ENCODE measurements around the gene P2RY2. TPM values are rescaled to one million over a fixed set of nuclear protein-coding genes. Genes with fewer than 3 reads are reported as not detected.

The P2RY2 gene
- total RNA-seq, 1 donor from 2014 or later: 0.30 TPM

GRCh38 chr11:73182824-73183321, 35.2 kb upstream of the P2RY2 start:
- DNase-seq (ENCODE audit: low read depth) (no peak), FAIRE-seq (no peak)
- Histone ChIP-seq H3K27ac (ENCODE audit: low read depth, low read length) (no peak overlapping the region), H3K4me1 (ENCODE audit: insufficient read depth, low read length) (peaks cover 18% of the 10 kb centered on the region), H3K27me3 (ENCODE audit: insufficient read depth, low read length) (no peaks in the 10 kb centered on the region), H3K9ac (ENCODE audit: low read length) (no peak overlapping the region), H2AFZ (ENCODE audit: low read depth, low read length) (no peak overlapping the region), H3K79me2 (ENCODE audit: insufficient read depth, low read length) (no peaks in the 10 kb centered on the region), H3K4me2 (ENCODE audit: low read length) (no peak overlapping the region), H3K9me3 (ENCODE audit: insufficient read depth, low read depth, low read length) (no peaks in the 10 kb centered on the region), H4K20me1 (ENCODE audit: insufficient read depth, low read length) (no peaks in the 10 kb centered on the region), H3K4me3 (ENCODE audit: insufficient read depth, low read depth, low read length) (no peak overlapping the region), H3K36me3 (ENCODE audit: insufficient read depth, low read length) (no peaks in the 10 kb centered on the region)
- H3K27ac Mint-ChIP-seq (ENCODE audit: unreplicated experiment): no peak overlapping the region
- peaks cover 26% of the 10 kb centered on the region for H3K27me3 Mint-ChIP-seq (ENCODE audit: low read depth, unreplicated experiment)
- H3K4me1 Mint-ChIP-seq (ENCODE audit: low read depth, unreplicated experiment): peaks cover 10% of the 10 kb centered on the region
- H3K36me3 Mint-ChIP-seq (ENCODE audit: low read depth, unreplicated experiment): no peaks in the 10 kb centered on the region
- TF ChIP-seq EZH2 (IDR thresholded peaks at IDR 0.05; ENCODE audit: insufficient read depth, low read length): no peak
- TF ChIP-seq CTCF (IDR thresholded peaks at IDR 0.05; ENCODE audit: insufficient read depth, low read depth, low read length): no peak
- no peaks in the 10 kb centered on the region for H3K9me3 Mint-ChIP-seq (ENCODE audit: unreplicated experiment)
- no peak overlapping the region for H3K4me3 Mint-ChIP-seq (ENCODE audit: unreplicated experiment)

- TF ChIP-seq EZH2 (IDR thresholded peaks at IDR 0.05; ENCODE audit: insufficient read depth, low read length) (no peak), CTCF (IDR thresholded peaks at IDR 0.05; ENCODE audit: insufficient read depth, low read depth, low read length) (peak; percentile 62)
- no peaks in the 10 kb centered on the region for H3K36me3 Mint-ChIP-seq (ENCODE audit: low read depth, unreplicated experiment)
- Histone ChIP-seq H3K4me1 (ENCODE audit: insufficient read depth, low read length) (peaks cover 17% of the 10 kb centered on the region), H3K79me2 (ENCODE audit: insufficient read depth, low read length) (no peaks in the 10 kb centered on the region), H4K20me1 (ENCODE audit: insufficient read depth, low read length) (no peaks in the 10 kb centered on the region), H3K4me3 (ENCODE audit: insufficient read depth, low read depth, low read length) (no peak overlapping the region), H3K4me2 (ENCODE audit: low read length) (peak overlapping the region; percentile 48), H3K27ac (ENCODE audit: low read depth, low read length) (peak overlapping the region; percentile 24), H3K36me3 (ENCODE audit: insufficient read depth, low read length) (no peaks in the 10 kb centered on the region), H3K27me3 (ENCODE audit: insufficient read depth, low read length) (no peaks in the 10 kb centered on the region), H3K9ac (ENCODE audit: low read length) (no peak overlapping the region), H3K9me3 (ENCODE audit: insufficient read depth, low read depth, low read length) (no peaks in the 10 kb centered on the region), H2AFZ (ENCODE audit: low read depth, low read length) (peak overlapping the region; percentile 74)
- H3K9me3 Mint-ChIP-seq (ENCODE audit: unreplicated experiment): no peaks in the 10 kb centered on the region
- H3K4me3 Mint-ChIP-seq (ENCODE audit: unreplicated experiment): no peak overlapping the region
- no peak for FAIRE-seq
- H3K27ac Mint-ChIP-seq (ENCODE audit: unreplicated experiment): no peak overlapping the region
- peaks cover 21% of the 10 kb centered on the region for H3K27me3 Mint-ChIP-seq (ENCODE audit: low read depth, unreplicated experiment)
- no peak for DNase-seq (ENCODE audit: low read depth)
- H3K4me1 Mint-ChIP-seq (ENCODE audit: low read depth, unreplicated experiment): peaks cover 10% of the 10 kb centered on the region
Measured at GRCh38 chr11:73184953-73185671, 33.0 kb upstream of the P2RY2 start.

Measured in astrocyte (in vitro differentiated cells and primary cell).